Liver (tissue), 3 donors: ENCODE results near the gene SELENOV.

Experiments
- CTCF ChIP-seq: fragments of 150-350 bp; IDR thresholded peaks from 2 replicates; pipeline ENCODE4 v1.5.1; 2017; ENCODE audit warnings: improper control_type of control experiment, low read depth, low read length; ENCODE audit not compliant: missing input control
- EGR1 ChIP-seq, 2 donors: IDR thresholded peaks; 2 replicates each; pipeline ENCODE4 v1.6.1; 2016 to 2018; ENCODE audit warnings: antibody characterized with exemption in 2 of 2, low read depth in 2 of 2
- JUND ChIP-seq, 2 donors: IDR thresholded peaks; 2 replicates each; pipeline ENCODE4 v1.6.1; 2016; ENCODE audit warnings: antibody characterized with exemption in 2 of 2
- RAD21 ChIP-seq, 2 donors: IDR thresholded peaks; 2 replicates each; pipeline ENCODE4 v1.6.1; 2016; ENCODE audit warnings: antibody characterized with exemption in 2 of 2, mild to moderate bottlenecking in 2 of 2
- TF ChIP-seq, protein P1 (sequence below): IDR thresholded peaks from 2 replicates; pipeline ENCODE4 v1.6.1; 2016; ENCODE audit warnings: antibody characterized with exemption
- donor health status: healthy.
- donor health status: healthy.

- TF ChIP-seq EGR1 (IDR thresholded peaks at IDR 0.05; ENCODE audit: low read depth in 2 of 2) (no peak), CTCF (no peak), RAD21 (IDR thresholded peaks at IDR 0.05) (no peak), JUND (IDR thresholded peaks at IDR 0.05) (no peak)
- TF ChIP-seq, protein P1, sequence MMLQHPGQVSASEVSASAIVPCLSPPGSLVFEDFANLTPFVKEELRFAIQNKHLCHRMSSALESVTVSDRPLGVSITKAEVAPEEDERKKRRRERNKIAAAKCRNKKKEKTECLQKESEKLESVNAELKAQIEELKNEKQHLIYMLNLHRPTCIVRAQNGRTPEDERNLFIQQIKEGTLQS: no peak
Measured at GRCh38 chr19:39516270-39516669, 1.3 kb downstream of the SELENOV start.
